Measurements from ENCODE around the gene HOMER1. TPM values are rescaled to one million over a fixed set of nuclear protein-coding genes. Genes with fewer than 3 reads are reported as not detected.

The HOMER1 gene
- total RNA-seq, 4 donors from 2014 or later, result 11.2 to 19.5 (median 19.3) TPM

- Histone ChIP-seq H3K4me3 (no peak overlapping the region), H3K9me3 (peaks cover 0 to 17% (median 9%) of the 10 kb centered on the region in 4 donors), H3K36me3 (no peaks in the 10 kb centered on the region), H3K4me1 (peaks cover 0 to 3% (median 0%) of the 10 kb centered on the region in 4 donors), H3K27ac (replicated peaks in 1 of 4) (no peak overlapping the region), H3K27me3 (no peaks in the 10 kb centered on the region)
- intact Hi-C loops (cut with DNase I), result no loop called here
- DNase-seq (ENCODE audit: extremely low spot score), result no peak
- TF ChIP-seq POLR2A (IDR thresholded peaks at IDR 0.05; ENCODE audit: low read depth) (no peak), EP300 (IDR thresholded peaks at IDR 0.05) (no peak), POLR2AphosphoS5 (IDR thresholded peaks at IDR 0.05) (no peak), CTCF (IDR thresholded peaks at IDR 0.05) (no peak)
Measured at GRCh38 chr5:79378510-79379186, 135.3 kb downstream of the HOMER1 start.

DNA sequence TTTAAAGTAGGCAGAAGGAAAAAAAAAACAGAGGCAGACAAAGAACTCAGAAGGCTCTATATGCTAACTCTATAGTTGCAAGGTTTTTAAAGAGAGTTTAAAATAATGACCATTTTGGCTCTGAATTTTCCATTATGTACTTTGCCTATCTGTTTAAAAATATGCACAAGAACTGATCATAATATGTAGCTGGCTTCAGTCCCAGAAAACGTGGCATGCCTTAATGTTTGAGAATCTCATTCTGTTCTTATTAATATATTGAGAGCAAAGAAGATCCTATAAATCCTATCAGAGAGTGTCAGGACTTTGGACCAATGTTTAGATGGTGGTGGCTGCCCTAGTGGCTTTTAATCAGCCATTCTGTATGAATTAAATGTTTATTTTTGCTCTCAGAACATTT, 156.5 kb downstream of the HOMER1 start:
- Histone ChIP-seq H3K9me3 (no peaks in the 10 kb centered on the region), H3K27ac (replicated peaks in 1 of 4) (no peak overlapping the region), H3K4me1 (peaks cover 0 to 7% (median 6%) of the 10 kb centered on the region in 4 donors), H3K36me3 (no peaks in the 10 kb centered on the region), H3K4me3 (no peak overlapping the region), H3K27me3 (no peaks in the 10 kb centered on the region)
- TF ChIP-seq CTCF (IDR thresholded peaks at IDR 0.05) (no peak), EP300 (IDR thresholded peaks at IDR 0.05) (no peak), POLR2AphosphoS5 (IDR thresholded peaks at IDR 0.05) (no peak), POLR2A (IDR thresholded peaks at IDR 0.05; ENCODE audit: low read depth) (no peak)
- intact Hi-C loops (cut with DNase I), result no loop called here
- no peak for DNase-seq (ENCODE audit: extremely low spot score)
- 21% methylated on average over 1 of the region's 1 CpG for WGBS

DNA sequence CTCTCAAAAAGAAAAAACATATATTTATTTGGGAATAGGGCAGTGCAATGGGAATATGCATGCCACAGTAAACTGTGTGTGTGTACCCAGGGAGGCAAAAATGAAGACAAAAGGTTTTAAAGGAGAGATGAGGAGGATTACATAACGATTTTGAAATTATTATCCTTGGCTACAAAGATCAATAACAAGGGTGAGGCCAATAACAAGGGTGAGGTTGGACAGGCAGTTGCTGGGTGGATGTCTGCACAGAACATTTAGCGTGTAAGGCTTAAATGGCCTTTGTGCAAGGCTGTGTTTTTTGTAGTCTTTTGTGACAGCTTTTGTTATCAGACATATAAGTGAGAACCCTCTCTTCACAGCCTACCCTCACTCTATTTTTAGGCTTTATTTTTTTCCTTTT, 164.1 kb downstream of the HOMER1 start:
- no peak for DNase-seq (ENCODE audit: extremely low spot score)
- no peak overlapping the region for H3K4me3 ChIP-seq
- H3K27me3 ChIP-seq, result no peaks in the 10 kb centered on the region
- no peak for TF ChIP-seq EP300 (IDR thresholded peaks at IDR 0.05)
- TF ChIP-seq POLR2A (IDR thresholded peaks at IDR 0.05; ENCODE audit: low read depth), result no peak
- TF ChIP-seq POLR2AphosphoS5 (IDR thresholded peaks at IDR 0.05), result no peak
- TF ChIP-seq CTCF (IDR thresholded peaks at IDR 0.05), result no peak
- H3K9me3 ChIP-seq, result no peaks in the 10 kb centered on the region
- H3K27ac ChIP-seq (replicated peaks in 1 of 4), result no peak overlapping the region
- no peaks in the 10 kb centered on the region for H3K4me1 ChIP-seq
- 84% methylated on average over 2 of the region's 2 CpGs for WGBS
- H3K36me3 ChIP-seq, result no peaks in the 10 kb centered on the region
- intact Hi-C loops (cut with DNase I), result no loop called here

DNA sequence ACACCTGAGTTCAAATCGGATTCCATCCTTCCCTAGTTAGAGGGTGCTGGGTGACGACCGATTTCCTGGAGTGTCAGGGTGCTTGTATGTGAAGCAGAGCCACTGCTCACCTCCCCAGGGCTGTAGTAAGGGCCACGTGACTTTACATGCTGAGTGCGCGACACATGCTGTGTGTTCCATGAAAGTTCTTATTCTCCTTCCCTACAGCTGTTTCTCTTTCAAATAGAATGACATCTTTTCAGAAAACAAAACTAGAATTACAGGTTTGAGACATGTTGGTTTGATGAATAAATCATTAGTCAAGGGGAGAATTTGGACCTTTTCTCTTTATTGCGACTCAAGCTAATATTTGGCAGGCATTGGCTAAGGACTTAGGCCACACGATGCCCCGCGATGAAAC, 164.9 kb downstream of the HOMER1 start:
- H3K4me1 ChIP-seq, result no peaks in the 10 kb centered on the region
- H3K27ac ChIP-seq (replicated peaks in 1 of 4), result no peak overlapping the region
- TF ChIP-seq CTCF (IDR thresholded peaks at IDR 0.05) (no peak), POLR2A (IDR thresholded peaks at IDR 0.05; ENCODE audit: low read depth) (no peak), EP300 (IDR thresholded peaks at IDR 0.05) (no peak), POLR2AphosphoS5 (IDR thresholded peaks at IDR 0.05) (no peak)
- H3K27me3 ChIP-seq, result no peaks in the 10 kb centered on the region
- intact Hi-C loops (cut with DNase I), result no loop called here
- WGBS, result 91% methylated on average over 10 of the region's 10 CpGs
- H3K4me3 ChIP-seq, result no peak overlapping the region
- no peaks in the 10 kb centered on the region for H3K36me3 ChIP-seq
- H3K9me3 ChIP-seq, result no peaks in the 10 kb centered on the region
- no peak for DNase-seq (ENCODE audit: extremely low spot score)

DNA sequence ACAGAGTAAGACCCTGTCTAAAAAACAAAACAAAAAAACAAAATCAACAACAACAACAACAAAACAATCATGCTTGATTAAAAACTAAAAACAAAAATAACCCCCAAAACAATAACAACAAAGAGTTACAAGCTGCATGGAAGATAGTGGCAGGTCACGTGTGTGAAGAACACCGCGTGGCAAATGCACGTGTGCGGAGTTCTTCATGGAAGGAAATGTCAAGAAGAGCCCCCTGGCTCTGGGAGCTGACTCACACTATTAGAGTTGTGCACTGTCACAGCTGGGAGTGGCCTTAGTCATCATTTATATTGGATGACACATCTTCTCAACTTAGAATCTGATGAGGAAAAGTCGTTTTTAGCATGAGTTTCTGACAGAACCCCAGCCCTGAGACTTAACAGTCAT, 167.5 kb downstream of the HOMER1 start:
- intact Hi-C loops (cut with DNase I), result no loop called here
- H3K9me3 ChIP-seq, result no peaks in the 10 kb centered on the region
- no peaks in the 10 kb centered on the region for H3K27me3 ChIP-seq
- no peak for DNase-seq (ENCODE audit: extremely low spot score)
- WGBS, result 89% methylated on average over 6 of the region's 6 CpGs
- no peak overlapping the region for H3K4me3 ChIP-seq
- TF ChIP-seq POLR2AphosphoS5 (IDR thresholded peaks at IDR 0.05), result no peak
- no peak for TF ChIP-seq EP300 (IDR thresholded peaks at IDR 0.05)
- TF ChIP-seq CTCF (IDR thresholded peaks at IDR 0.05), result no peak
- no peak for TF ChIP-seq POLR2A (IDR thresholded peaks at IDR 0.05; ENCODE audit: low read depth)
- no peaks in the 10 kb centered on the region for H3K36me3 ChIP-seq
- H3K27ac ChIP-seq (replicated peaks in 1 of 4), result no peak overlapping the region
- H3K4me1 ChIP-seq, result no peaks in the 10 kb centered on the region

Data from esophagus muscularis mucosa (tissue), 4 donors.